ENCODE results near the gene ISL1.

ISL1 gene

GRCh38 chr5:51399643-51400006, 16.4 kb downstream of the ISL1 start:
- no peaks in the 10 kb centered on the region for H3F3A ChIP-seq (ENCODE audit: insufficient read depth)
- no peaks in the 10 kb centered on the region for H3K9me2 ChIP-seq (replicated peaks; ENCODE audit: insufficient read depth, low read length)
- TF ChIP-seq CTCF (IDR thresholded peaks at IDR 0.05; ENCODE audit: insufficient read depth, low read length, poor library complexity, severe bottlenecking) (no peak), EZH2phosphoT487 (conservative IDR thresholded peaks at IDR 0.05; ENCODE audit: low read length) (no peak)
- H3K9ac ChIP-seq (ENCODE audit: low read length): no peak overlapping the region
- H4K20me1 ChIP-seq (ENCODE audit: low read depth, low read length): no peaks in the 10 kb centered on the region
- H2AFZ ChIP-seq (ENCODE audit: low read depth, low read length, severe bottlenecking): no peak overlapping the region
- H3K27me3 ChIP-seq (ENCODE audit: low read length): peaks cover 3% of the 10 kb centered on the region; the same call in 1 of the 2 replicates
- no peak overlapping the region for H3K4me3 ChIP-seq (ENCODE audit: insufficient read depth, low read length, poor library complexity, severe bottlenecking)
- no peaks in the 10 kb centered on the region for H3K79me2 ChIP-seq (ENCODE audit: insufficient read depth, low read length)
- H3K27ac ChIP-seq (ENCODE audit: low read depth, low read length): no peak overlapping the region
- H3K36me3 ChIP-seq (ENCODE audit: low read length): no peaks in the 10 kb centered on the region
- no peak overlapping the region for H3K4me2 ChIP-seq (ENCODE audit: low read depth, low read length, poor library complexity, severe bottlenecking)
- no peaks in the 10 kb centered on the region for H3K9me3 ChIP-seq (ENCODE audit: insufficient read depth, low read length)

GRCh38 chr5:51404255-51404654, 21.0 kb downstream of the ISL1 start:
- no peaks in the 10 kb centered on the region for H3K79me2 ChIP-seq (ENCODE audit: insufficient read depth, low read length)
- no peaks in the 10 kb centered on the region for H3K27me3 ChIP-seq (ENCODE audit: low read length)
- H2AFZ ChIP-seq (ENCODE audit: low read depth, low read length, severe bottlenecking): no peak overlapping the region
- H3K9me3 ChIP-seq (ENCODE audit: insufficient read depth, low read length): no peaks in the 10 kb centered on the region
- H3K27ac ChIP-seq (ENCODE audit: low read depth, low read length): no peak overlapping the region
- H3K36me3 ChIP-seq (ENCODE audit: low read length): no peaks in the 10 kb centered on the region
- no peaks in the 10 kb centered on the region for H3K9me2 ChIP-seq (replicated peaks; ENCODE audit: insufficient read depth, low read length)
- no peak overlapping the region for H3K4me2 ChIP-seq (ENCODE audit: low read depth, low read length, poor library complexity, severe bottlenecking)
- no peak overlapping the region for H3K4me3 ChIP-seq (ENCODE audit: insufficient read depth, low read length, poor library complexity, severe bottlenecking)
- no peaks in the 10 kb centered on the region for H3F3A ChIP-seq (ENCODE audit: insufficient read depth)
- no peak overlapping the region for H3K9ac ChIP-seq (ENCODE audit: low read length)
- no peaks in the 10 kb centered on the region for H4K20me1 ChIP-seq (ENCODE audit: low read depth, low read length)
- TF ChIP-seq CTCF (IDR thresholded peaks at IDR 0.05; ENCODE audit: insufficient read depth, low read length, poor library complexity, severe bottlenecking): no peak
- TF ChIP-seq EZH2phosphoT487 (conservative IDR thresholded peaks at IDR 0.05; ENCODE audit: low read length): no peak

DNA sequence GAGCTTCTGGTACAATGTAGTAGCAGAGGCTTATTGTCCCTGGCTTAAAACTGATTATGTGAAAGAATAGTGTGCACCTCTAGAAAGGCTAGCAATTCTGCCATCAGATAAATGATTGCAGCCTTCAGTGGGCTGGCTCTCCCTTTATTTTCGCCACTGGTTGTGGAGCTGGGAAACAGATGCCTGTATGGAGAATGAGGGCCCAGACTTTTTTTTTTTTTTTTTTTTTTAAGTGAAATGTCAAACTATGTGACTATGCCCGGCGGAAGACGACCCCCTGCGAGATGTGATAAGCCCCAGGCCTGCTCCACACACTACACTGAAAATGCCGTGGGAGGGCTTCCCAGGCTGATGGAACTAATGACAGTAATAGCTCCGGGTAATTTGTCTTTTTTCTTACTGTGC, 28.7 kb downstream of the ISL1 start:
- H3K4me3 ChIP-seq (ENCODE audit: insufficient read depth, low read length, poor library complexity, severe bottlenecking): no peak overlapping the region
- H3K27ac ChIP-seq (ENCODE audit: low read depth, low read length): no peak overlapping the region
- no peaks in the 10 kb centered on the region for H3K9me2 ChIP-seq (replicated peaks; ENCODE audit: insufficient read depth, low read length)
- H3K79me2 ChIP-seq (ENCODE audit: insufficient read depth, low read length): no peaks in the 10 kb centered on the region
- no peak overlapping the region for H3K4me2 ChIP-seq (ENCODE audit: low read depth, low read length, poor library complexity, severe bottlenecking)
- no peaks in the 10 kb centered on the region for H3K36me3 ChIP-seq (ENCODE audit: low read length)
- no peak overlapping the region for H3K9ac ChIP-seq (ENCODE audit: low read length)
- H2AFZ ChIP-seq (ENCODE audit: low read depth, low read length, severe bottlenecking): no peak overlapping the region
- TF ChIP-seq CTCF (IDR thresholded peaks at IDR 0.05; ENCODE audit: insufficient read depth, low read length, poor library complexity, severe bottlenecking) (no peak), EZH2phosphoT487 (conservative IDR thresholded peaks at IDR 0.05; ENCODE audit: low read length) (no peak)
- H3K9me3 ChIP-seq (ENCODE audit: insufficient read depth, low read length): no peaks in the 10 kb centered on the region
- no peaks in the 10 kb centered on the region for H3K27me3 ChIP-seq (ENCODE audit: low read length)
- H4K20me1 ChIP-seq (ENCODE audit: low read depth, low read length): no peaks in the 10 kb centered on the region
- H3F3A ChIP-seq (ENCODE audit: insufficient read depth): no peaks in the 10 kb centered on the region

GRCh38 chr5:51414516-51414915, 31.3 kb downstream of the ISL1 start:
- TF ChIP-seq CTCF (IDR thresholded peaks at IDR 0.05; ENCODE audit: insufficient read depth, low read length, poor library complexity, severe bottlenecking): no peak
- TF ChIP-seq EZH2phosphoT487 (conservative IDR thresholded peaks at IDR 0.05; ENCODE audit: low read length): no peak
- H4K20me1 ChIP-seq (ENCODE audit: low read depth, low read length): no peaks in the 10 kb centered on the region
- H3K4me2 ChIP-seq (ENCODE audit: low read depth, low read length, poor library complexity, severe bottlenecking): no peak overlapping the region
- no peaks in the 10 kb centered on the region for H3K9me3 ChIP-seq (ENCODE audit: insufficient read depth, low read length)
- H2AFZ ChIP-seq (ENCODE audit: low read depth, low read length, severe bottlenecking): no peak overlapping the region
- no peaks in the 10 kb centered on the region for H3K27me3 ChIP-seq (ENCODE audit: low read length)
- H3F3A ChIP-seq (ENCODE audit: insufficient read depth): no peaks in the 10 kb centered on the region
- H3K9me2 ChIP-seq (replicated peaks; ENCODE audit: insufficient read depth, low read length): no peaks in the 10 kb centered on the region
- no peak overlapping the region for H3K27ac ChIP-seq (ENCODE audit: low read depth, low read length)
- no peak overlapping the region for H3K9ac ChIP-seq (ENCODE audit: low read length)
- H3K79me2 ChIP-seq (ENCODE audit: insufficient read depth, low read length): no peaks in the 10 kb centered on the region
- no peak overlapping the region for H3K4me3 ChIP-seq (ENCODE audit: insufficient read depth, low read length, poor library complexity, severe bottlenecking)
- H3K36me3 ChIP-seq (ENCODE audit: low read length): no peaks in the 10 kb centered on the region

All from SU-DHL-6 (cell line).